Right cardiac atrium (tissue), 5 donors: ENCODE data around the gene PRKAR2A. TPM values are rescaled to one million over a fixed set of nuclear protein-coding genes. Genes with fewer than 3 reads are reported as not detected.
"Not testable (repeated sequence)": the region's sequence is repeated elsewhere in the genome, so short reads cannot be mapped to it uniquely, and the experiment has no call there.

ENCODE experiments used
- ATAC-seq, 2 donors: fragments of 200-7000 bp; cut with Tn5 transposase; one replicate each; pipeline versions ENCODE4 v1.8.0 to v1.9.1; 2020; ENCODE audit warnings: moderate library complexity in 2 of 2, mild to moderate bottlenecking in 1 of 2
- DNase-seq, 3 donors: peaks; one replicate each; pipeline ENCODE4 v3.0.0-alpha.2; 2020
- H3K27ac ChIP-seq: one replicate; pipeline ENCODE4 v1.5.1; 2013; ENCODE audit warnings: mild to moderate bottlenecking, low read length, control low read depth, moderate library complexity
- H3K27me3 ChIP-seq: one replicate; pipeline ENCODE4 v1.6.1; 2013; ENCODE audit not compliant: control insufficient read depth, insufficient read depth
- H3K4me1 ChIP-seq: one replicate; pipeline ENCODE4 v1.6.1; 2013; ENCODE audit warnings: low read length; ENCODE audit not compliant: control insufficient read depth, insufficient read depth
- H3K4me3 ChIP-seq: one replicate; pipeline ENCODE4 v1.5.1; 2013; ENCODE audit warnings: low read length, control low read depth
- H3K9me3 ChIP-seq: one replicate; pipeline ENCODE4 v1.6.1; 2013; ENCODE audit warnings: low read length; ENCODE audit not compliant: control insufficient read depth
- WGBS: extraction: QIAGEN DNeasy Blood & Tissue Kit; methylation state at CpG from one replicate; pipeline ENCODE4 v1.1.7; 2013; 5-methylcytosine and 5-hydroxymethylcytosine counted together
- intact Hi-C, 4 donors: fragments of 100-400 bp; cut with DNase I; formaldehyde crosslinking; loops; one replicate each; pipeline versions ENCODE4 v1.11.0 to v1.14.0; 2022 to 2023
- polyA plus RNA-seq: library from polyadenylated mRNA; stranded (reverse); fragments of 200-250 nt; gene quantifications from one replicate; pipeline ENCODE4 v1.2.3, GENCODE V29; 2013
- total RNA-seq, 4 donors: library from RNA; stranded (reverse); fragmentation: NEBNext Ultra II Directional; extraction: Animal tissue kit (Norgen Biotek cat#: 25700); gene quantifications; one replicate each; pipeline ENCODE4 v1.2.1, GENCODE V29; 2021
- donor health status: healthy with polysubstance abuse.
- donor health status: DM: no; HTN: yes; CAD: no.
- donor health status: DM: no; HTN: no; CAD: no.
- donor health status: DM: no; HTN: yes; CAD: no; lungs with severe emphysema.
- donor health status: DM: yes; HTN: yes; CAD: no.

PRKAR2A gene
- total and polyA plus RNA-seq, 5 donors: 12.1 to 50.5 (median 43.2) TPM

DNA sequence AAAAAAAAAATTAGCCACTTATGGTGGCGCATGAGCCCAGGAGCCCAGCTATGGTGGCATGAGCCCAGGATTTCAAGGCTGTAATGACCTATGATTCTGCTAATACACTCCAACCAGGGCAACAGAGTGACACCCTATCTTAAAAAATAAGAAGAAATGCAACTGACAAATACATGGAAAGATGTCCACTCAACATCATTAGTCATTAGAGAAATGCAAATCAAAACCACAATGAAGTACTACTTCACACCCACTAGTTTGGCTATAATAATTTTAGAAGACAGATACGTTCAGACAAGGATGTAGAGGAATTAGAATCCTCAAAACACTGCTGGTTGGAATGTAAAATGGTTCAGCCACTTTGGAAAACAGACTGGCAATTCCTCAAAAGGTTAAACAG lies 10.5 kb downstream of the PRKAR2A start:
- H3K27ac ChIP-seq: no peak overlapping the region

DNA sequence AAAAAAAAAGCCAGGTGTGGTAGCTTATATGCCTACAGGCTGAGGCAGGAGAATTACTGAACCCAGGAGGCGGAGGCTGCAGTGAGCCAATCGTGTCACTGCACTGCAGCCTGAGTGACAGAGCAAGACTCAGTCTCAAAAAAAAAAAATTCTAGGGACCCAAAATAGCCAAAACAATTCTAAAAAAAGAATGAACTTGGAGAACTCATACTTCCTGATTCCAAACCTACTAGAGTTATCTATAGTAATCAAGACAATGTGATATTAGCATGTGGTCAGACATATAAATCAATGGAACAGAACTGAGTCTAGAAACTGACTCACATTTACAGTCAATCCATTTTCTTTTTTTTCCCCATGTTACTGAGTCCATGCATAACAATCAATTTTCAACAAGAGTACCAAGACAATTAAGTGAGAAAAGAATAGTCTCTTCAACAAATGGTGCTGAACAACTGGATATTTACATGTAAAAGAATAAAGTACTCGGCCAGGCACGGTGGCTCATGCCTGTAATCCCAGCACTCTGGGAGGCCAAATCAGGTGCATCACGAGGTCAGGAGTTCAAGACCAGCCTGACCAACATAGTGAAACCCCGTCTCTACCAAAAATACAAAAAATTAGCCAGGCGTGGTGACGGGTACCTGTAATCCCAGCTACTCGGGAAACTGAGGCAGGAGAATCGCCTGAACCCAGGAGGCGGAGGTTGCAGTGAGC lies 11.9 kb downstream of the PRKAR2A start:
- H3K4me3 ChIP-seq: no peak overlapping the region
- no peaks in the 10 kb centered on the region for H3K9me3 ChIP-seq
- DNase-seq (no peak), ATAC-seq (no peak)
- H3K4me1 ChIP-seq: peaks cover under 1% of the 10 kb centered on the region
- no peak overlapping the region for H3K27ac ChIP-seq
- 91% methylated on average over 11 of the region's 11 CpGs for WGBS
- intact Hi-C loops: no loop called here
- H3K27me3 ChIP-seq: no peaks in the 10 kb centered on the region

More for the DNA sequence above, 10.5 kb downstream of the PRKAR2A start:
- no peak for ATAC-seq
- whole genome bisulfite sequencing: 80% methylated on average over 2 of the region's 2 CpGs
- Histone ChIP-seq H3K27me3 (no peaks in the 10 kb centered on the region), H3K4me1 (no peaks in the 10 kb centered on the region), H3K4me3 (no peak overlapping the region), H3K9me3 (no peaks in the 10 kb centered on the region)
- intact Hi-C loops: no loop called here
- no peak for DNase-seq

DNA sequence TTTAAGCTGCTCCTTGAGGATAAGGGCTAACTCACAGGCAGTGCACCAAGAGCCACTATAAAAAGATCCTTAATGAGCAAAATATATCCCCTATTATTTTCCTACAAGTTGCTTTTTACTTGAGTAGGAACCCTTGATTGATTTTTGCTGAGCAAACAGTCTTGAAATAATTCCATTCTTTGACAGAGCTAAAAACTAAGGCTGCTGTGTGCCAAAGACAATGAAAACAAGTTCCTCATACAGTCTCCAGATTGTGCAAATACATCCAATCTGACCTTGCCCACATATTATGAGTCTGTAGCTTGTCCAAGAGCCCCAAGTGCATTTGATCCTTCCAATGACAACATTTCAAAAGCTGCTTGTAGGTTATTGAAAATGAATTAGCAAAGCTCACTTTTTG lies 15.0 kb downstream of the PRKAR2A start:
- Histone ChIP-seq H3K4me1 (peaks cover 4% of the 10 kb centered on the region), H3K4me3 (no peak overlapping the region), H3K27ac (no peak overlapping the region), H3K27me3 (no peaks in the 10 kb centered on the region), H3K9me3 (no peaks in the 10 kb centered on the region)
- no peak for DNase-seq
- peak; percentile 54 to 55 for ATAC-seq
- intact Hi-C loops: loop anchor here in 1 of 4 donors (5.0 kb wide), 1 partner anchor 40 kb away; no protein-coding TSS in a partner anchor

DNA sequence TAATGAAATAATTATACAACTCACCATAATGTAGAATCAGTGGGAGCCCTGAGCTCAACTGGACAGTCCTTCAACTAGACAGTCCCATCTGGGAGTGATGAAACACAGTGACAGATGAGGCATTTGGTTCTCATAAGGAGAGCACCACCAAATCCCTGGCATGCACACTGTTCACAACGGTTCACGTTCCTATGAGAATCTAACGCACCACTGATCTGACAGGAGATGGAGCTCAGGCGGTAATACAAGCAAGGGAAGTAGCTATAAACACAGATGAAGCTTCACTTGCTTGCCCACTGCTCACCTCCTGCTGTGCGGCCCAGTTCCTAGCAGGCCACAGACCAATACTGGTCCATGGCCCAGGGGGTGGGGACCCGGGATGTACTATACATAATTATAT lies 17.0 kb downstream of the PRKAR2A start:
- ATAC-seq (no peak), DNase-seq (no peak)
- no peaks in the 10 kb centered on the region for H3K27me3 ChIP-seq
- H3K9me3 ChIP-seq: no peaks in the 10 kb centered on the region
- intact Hi-C loops: loop anchor here in 1 of 4 donors (5.0 kb wide), 1 partner anchor 38 kb away; no protein-coding TSS in a partner anchor
- WGBS: 83% methylated on average over 6 of the region's 6 CpGs
- H3K27ac ChIP-seq: no peak overlapping the region
- no peak overlapping the region for H3K4me3 ChIP-seq
- peaks cover 6% of the 10 kb centered on the region for H3K4me1 ChIP-seq

DNA sequence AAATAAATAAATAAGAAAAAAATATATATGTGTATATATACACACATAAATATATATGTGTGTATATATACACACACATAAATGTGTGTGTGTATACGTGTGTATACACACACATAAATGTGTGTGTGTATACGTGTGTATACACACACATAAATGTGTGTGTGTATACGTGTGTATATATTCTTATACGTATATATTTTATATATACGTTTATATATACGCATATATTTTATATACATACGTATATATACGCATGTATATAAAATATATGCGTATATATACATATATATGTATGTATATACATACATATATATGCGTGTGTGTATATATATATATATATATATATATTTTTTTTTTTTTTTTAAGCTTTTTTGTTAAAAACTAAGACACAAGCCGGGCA lies 18.1 kb downstream of the PRKAR2A start:
- DNase-seq, ATAC-seq, H3K27ac ChIP-seq, intact Hi-C loops, H3K9me3 ChIP-seq, H3K4me1 ChIP-seq, H3K27me3 ChIP-seq, H3K4me3 ChIP-seq: not testable (repeated sequence)
- WGBS: 96% methylated on average over 11 of the region's 11 CpGs

DNA sequence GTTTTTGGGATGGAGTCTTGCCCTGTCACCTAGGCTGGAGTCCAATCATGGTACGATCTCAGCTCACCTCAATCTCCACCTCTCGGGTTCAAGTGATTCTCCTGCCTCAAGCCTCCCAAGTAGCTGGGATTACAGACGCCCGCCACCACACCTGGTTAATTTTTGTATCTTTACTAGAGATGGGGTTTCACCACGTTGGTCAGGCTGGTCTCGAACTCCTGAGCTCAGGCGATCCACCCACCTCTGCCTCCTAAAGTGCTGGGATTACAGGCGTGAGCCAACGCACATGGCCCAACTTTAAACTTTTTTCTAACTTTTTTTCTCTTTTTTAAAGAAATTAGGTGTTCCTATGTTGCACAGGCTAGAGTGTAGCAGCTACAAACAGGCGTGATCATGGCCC lies 19.8 kb downstream of the PRKAR2A start:
- DNase-seq, H3K27ac ChIP-seq, H3K9me3 ChIP-seq, intact Hi-C loops, H3K27me3 ChIP-seq, H3K4me1 ChIP-seq, H3K4me3 ChIP-seq, ATAC-seq: not testable (repeated sequence)
- WGBS: 96% methylated on average over 10 of the region's 10 CpGs

DNA sequence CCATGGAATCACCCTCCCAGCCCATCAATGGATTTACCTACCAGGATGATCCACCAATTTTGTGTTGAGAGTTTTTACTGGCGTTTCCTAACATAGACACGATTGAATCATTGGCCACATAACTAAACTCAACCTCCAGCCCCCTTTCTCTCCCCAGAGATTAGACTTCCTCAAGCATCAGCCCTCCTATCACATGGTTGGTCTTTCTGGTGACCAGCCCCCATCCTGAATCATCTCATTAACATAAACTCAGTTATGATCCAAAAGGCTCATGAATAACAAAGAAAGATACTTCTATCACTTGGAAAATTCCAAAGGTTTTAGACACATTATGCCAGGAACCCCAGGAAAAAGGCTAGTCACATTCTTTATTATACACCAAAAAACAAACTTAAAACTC lies 21.2 kb downstream of the PRKAR2A start:
- Histone ChIP-seq H3K9me3 (no peaks in the 10 kb centered on the region), H3K27ac (peak overlapping the region; percentile 21), H3K27me3 (no peaks in the 10 kb centered on the region), H3K4me1 (peaks cover 6% of the 10 kb centered on the region), H3K4me3 (no peak overlapping the region)
- ATAC-seq (peak; percentile 47 to 79), DNase-seq (no peak)
- intact Hi-C loops: no loop called here
- 29% methylated on average over 2 of the region's 2 CpGs for WGBS

DNA sequence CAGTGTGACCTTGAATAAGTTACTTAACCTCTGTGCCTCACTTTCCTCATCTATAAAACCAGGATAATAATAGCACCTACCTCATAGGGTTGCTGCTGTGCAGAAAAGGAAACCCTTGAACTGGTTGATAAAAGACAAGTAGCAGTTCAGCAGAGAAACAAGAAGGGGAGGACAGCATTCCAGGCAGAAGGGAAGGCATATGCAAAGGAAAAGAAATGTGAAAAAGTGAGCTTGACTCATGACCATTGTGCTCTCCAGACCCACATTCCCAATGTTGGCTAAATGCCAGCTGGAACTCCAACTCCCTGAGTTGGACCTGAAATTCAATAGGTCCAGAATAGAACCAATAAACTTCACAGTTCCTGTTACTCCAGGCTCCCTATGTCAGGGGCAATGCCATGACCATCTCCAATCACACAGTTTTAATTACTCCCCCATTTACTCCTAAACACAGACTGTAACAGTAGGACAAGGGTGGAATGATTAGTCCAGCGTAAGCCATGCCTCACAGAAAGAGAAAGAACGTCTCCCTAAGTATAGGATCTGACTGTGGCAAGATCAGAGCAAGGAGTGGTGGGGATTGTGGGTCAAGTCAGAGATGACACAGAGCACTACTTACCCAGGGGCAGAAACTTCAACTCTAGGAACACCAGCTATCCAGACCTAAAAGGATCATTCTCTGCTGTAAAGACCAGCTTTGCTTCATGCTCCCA lies 26.9 kb downstream of the PRKAR2A start:
- 71% methylated on average over 2 of the region's 2 CpGs for WGBS
- peak overlapping the region; percentile 24 for H3K27ac ChIP-seq
- no peak for DNase-seq

DNA sequence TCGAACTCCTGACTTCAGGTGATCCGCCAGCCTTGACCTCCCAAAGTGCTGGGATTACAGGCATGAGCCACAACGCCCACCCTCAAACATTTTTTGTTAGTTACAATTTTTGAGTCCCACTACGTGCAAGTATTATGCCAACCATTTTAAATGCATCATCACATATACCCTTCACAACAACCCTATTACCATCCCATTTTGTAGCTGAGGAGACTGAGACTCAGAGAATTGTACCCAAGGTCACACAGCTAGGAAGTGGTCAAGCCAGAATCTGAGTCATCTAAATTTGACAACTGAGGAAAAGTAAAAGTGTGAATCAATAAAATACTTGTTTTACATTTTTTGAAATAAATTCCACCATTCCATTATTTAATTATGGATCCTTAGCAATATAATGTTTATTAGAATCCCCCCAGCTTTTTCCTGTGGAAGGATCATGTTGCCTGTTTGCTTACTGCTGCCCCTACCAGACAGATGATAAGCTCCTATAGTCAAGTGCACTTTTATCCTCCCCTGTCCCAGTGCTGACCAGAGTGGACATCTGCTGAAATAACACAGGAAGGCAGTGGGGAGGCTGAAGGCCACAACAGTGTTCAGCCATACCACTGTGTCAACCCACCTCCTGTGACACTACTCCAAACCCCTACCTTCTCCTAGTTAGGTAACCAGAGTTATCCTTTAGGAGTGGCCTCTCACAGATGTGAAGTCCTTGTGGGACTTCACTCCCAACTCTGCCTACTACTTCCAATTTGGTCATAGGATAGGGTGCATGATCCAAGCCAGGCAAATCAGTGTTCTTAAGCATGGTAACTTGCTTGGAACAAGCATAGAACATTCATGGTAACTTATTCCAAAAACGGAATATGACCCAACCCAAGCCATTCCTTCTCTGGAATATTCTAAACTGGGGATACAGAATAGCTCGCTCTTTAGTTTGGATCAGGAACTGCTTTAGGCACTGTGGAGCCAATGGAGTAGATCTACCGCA lies 28.1 kb downstream of the PRKAR2A start:
- ATAC-seq: no peak
- intact Hi-C loops: no loop called here
- Histone ChIP-seq H3K4me1 (peaks cover 8% of the 10 kb centered on the region), H3K4me3 (no peak overlapping the region), H3K27me3 (no peaks in the 10 kb centered on the region), H3K27ac (no peak overlapping the region), H3K9me3 (no peaks in the 10 kb centered on the region)
- 95% methylated on average over 7 of the region's 7 CpGs for WGBS
- no peak for DNase-seq

More for the DNA sequence above, 26.9 kb downstream of the PRKAR2A start:
- intact Hi-C loops: no loop called here
- H3K4me1 ChIP-seq: peaks cover 8% of the 10 kb centered on the region
- peak; percentile 50 for ATAC-seq
- no peak overlapping the region for H3K4me3 ChIP-seq
- H3K27me3 ChIP-seq: no peaks in the 10 kb centered on the region
- H3K9me3 ChIP-seq: no peaks in the 10 kb centered on the region

DNA sequence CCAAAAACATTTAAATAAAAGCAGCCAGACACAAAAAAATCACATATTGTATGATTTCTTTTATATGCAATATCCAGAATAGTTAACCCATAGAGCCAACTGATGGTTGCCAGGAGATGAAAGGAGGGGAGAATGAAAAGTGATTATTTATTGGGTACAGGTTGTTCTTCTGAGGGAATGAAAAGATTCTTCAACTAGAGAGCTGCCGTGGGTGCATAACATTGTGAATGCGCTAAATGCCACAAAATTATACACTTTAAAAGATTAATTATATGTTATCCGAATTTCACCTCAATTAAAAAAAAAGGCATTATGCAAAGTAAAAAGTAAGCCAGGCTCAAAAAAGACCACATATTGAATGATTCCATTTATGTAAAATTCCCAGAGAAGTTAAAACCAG lies 36.1 kb downstream of the PRKAR2A start:
- ATAC-seq: no peak
- H3K27me3 ChIP-seq: no peaks in the 10 kb centered on the region
- intact Hi-C loops: no loop called here
- WGBS: 92% methylated on average over 3 of the region's 3 CpGs
- H3K9me3 ChIP-seq: no peaks in the 10 kb centered on the region
- no peak overlapping the region for H3K4me3 ChIP-seq
- DNase-seq: no peak
- H3K4me1 ChIP-seq: no peaks in the 10 kb centered on the region
- H3K27ac ChIP-seq: no peak overlapping the region
